ENCODE results near the gene AASDH.
A peak's percentile ranks its signal among the peaks of the same experiment; 100 is the strongest.

AASDH gene

GRCh38 chr4:56387023-56388001, at the start of gene AASDH:
TSS of gene AASDH (minus strand) at chr4:56387491. CDS start at chr4:56384299, 3,192 bp downstream.
- DNase-seq (ENCODE audit: low read depth in 2 of 2) = peak; percentile 89 to 91

- DNase-seq (ENCODE audit: low read depth in 2 of 2) = peak; percentile 95 to 97
Observed at GRCh38 chr4:56435140-56435926, 48.0 kb upstream of the AASDH start, which contains the start of gene PPAT. TSS of gene PPAT (minus strand) at chr4:56435615. CDS start at chr4:56435477, 138 bp downstream.

GRCh38 chr4:56434599-56435139, 47.4 kb upstream of the AASDH start:
- peak; percentile 20 to 25 for DNase-seq (ENCODE audit: low read depth in 2 of 2)

- no peak for DNase-seq (ENCODE audit: low read depth in 2 of 2)
Observed at GRCh38 chr4:56433280-56433679, 46.0 kb upstream of the AASDH start.

GRCh38 chr4:56430203-56430602, 42.9 kb upstream of the AASDH start:
- no peak for DNase-seq (ENCODE audit: low read depth in 2 of 2)

- no peak for DNase-seq (ENCODE audit: low read depth in 2 of 2)
Observed at GRCh38 chr4:56427179-56427578, 39.9 kb upstream of the AASDH start.

GRCh38 chr4:56426273-56426672, 39.0 kb upstream of the AASDH start:
- DNase-seq (ENCODE audit: low read depth in 2 of 2) = no peak

GRCh38 chr4:56425518-56425917, 38.2 kb upstream of the AASDH start:
- no peak for DNase-seq (ENCODE audit: low read depth in 2 of 2)

- DNase-seq (ENCODE audit: low read depth in 2 of 2) = no peak
Observed at GRCh38 chr4:56424697-56425514, 37.6 kb upstream of the AASDH start.

GRCh38 chr4:56424176-56424575, 36.9 kb upstream of the AASDH start:
- DNase-seq (ENCODE audit: low read depth in 2 of 2) = no peak

- DNase-seq (ENCODE audit: low read depth in 2 of 2) = no peak
Observed at GRCh38 chr4:56417396-56417795, 30.1 kb upstream of the AASDH start.

GRCh38 chr4:56416349-56416748, 29.1 kb upstream of the AASDH start:
- DNase-seq (ENCODE audit: low read depth in 2 of 2) = no peak

GRCh38 chr4:56414135-56414670, 26.9 kb upstream of the AASDH start:
- no peak for DNase-seq (ENCODE audit: low read depth in 2 of 2)

- no peak for DNase-seq (ENCODE audit: low read depth in 2 of 2)
Observed at GRCh38 chr4:56410247-56411062, 23.2 kb upstream of the AASDH start.

- DNase-seq (ENCODE audit: low read depth in 2 of 2) = no peak
Observed at GRCh38 chr4:56409511-56410090, 22.3 kb upstream of the AASDH start.

GRCh38 chr4:56408978-56409377, 21.7 kb upstream of the AASDH start:
- DNase-seq (ENCODE audit: low read depth in 2 of 2) = no peak

- DNase-seq (ENCODE audit: low read depth in 2 of 2) = no peak
Observed at GRCh38 chr4:56406151-56406550, 18.9 kb upstream of the AASDH start.

GRCh38 chr4:56405016-56405415, 17.7 kb upstream of the AASDH start:
- DNase-seq (ENCODE audit: low read depth in 2 of 2) = no peak

- no peak for DNase-seq (ENCODE audit: low read depth in 2 of 2)
Observed at GRCh38 chr4:56400560-56400959, 13.3 kb upstream of the AASDH start.

GRCh38 chr4:56391270-56391669, 4.0 kb upstream of the AASDH start:
- no peak for DNase-seq (ENCODE audit: low read depth in 2 of 2)

Measured in stimulated activated CD8-positive, alpha-beta memory T cell treated with anti-CD3 and anti-CD28 coated beads, Interleukin-15, amount 100 ng/mL, for 48 hours (primary cell).